Skin of body (tissue), 2 donors: ENCODE results near the gene SHD. TPM values are rescaled to one million over a fixed set of nuclear protein-coding genes. Genes with fewer than 3 reads are reported as not detected.
"Not testable (repeated sequence)": the region's sequence is repeated elsewhere in the genome, so short reads cannot be mapped to it uniquely, and the experiment has no call there.

Source experiments
- DNase-seq: peaks from one replicate; lab custom pipeline; 2025; lab: John Stamatoyannopoulos, UW
- total RNA-seq: library from RNA; depleted of rRNA; stranded (reverse); fragments of >200 nt; gene quantifications from one replicate; pipeline ENCODE4 v1.2.3, GENCODE V29; 2014

The SHD gene
- total RNA-seq: 1.3 TPM

- DNase-seq: no peak
These were observed at the start of gene SHD for GRCh38 chr19:4278419-4279266. Gene SHD (plus strand): TSS chr19:4279266. CDS start chr19:4280064, 798 bp downstream.

GRCh38 chr19:4230237-4230636 is 48.8 kb upstream of the SHD start:
- not testable (repeated sequence) for DNase-seq

GRCh38 chr19:4231521-4231920 is 47.5 kb upstream of the SHD start:
- DNase-seq: not testable (repeated sequence)

GRCh38 chr19:4232139-4232538 is 46.9 kb upstream of the SHD start:
- DNase-seq: not testable (repeated sequence)

GRCh38 chr19:4232614-4233281 is 46.3 kb upstream of the SHD start:
- DNase-seq: no peak

- DNase-seq: no peak
These were observed 45.7 kb upstream of the SHD start for GRCh38 chr19:4233282-4233853.

GRCh38 chr19:4234142-4234861 is 44.8 kb upstream of the SHD start:
- DNase-seq: no peak

- no peak for DNase-seq
These were observed 44.2 kb upstream of the SHD start for GRCh38 chr19:4234862-4235201.

- not testable (repeated sequence) for DNase-seq
These were observed 41.6 kb upstream of the SHD start for GRCh38 chr19:4237510-4237909.

GRCh38 chr19:4238831-4239230 is 40.2 kb upstream of the SHD start:
- DNase-seq: no peak

GRCh38 chr19:4241824-4242430 is 37.1 kb upstream of the SHD start:
- DNase-seq: no peak

GRCh38 chr19:4245938-4246337 is 33.1 kb upstream of the SHD start:
- DNase-seq: not testable (repeated sequence)

GRCh38 chr19:4246767-4247593 is 32.1 kb upstream of the SHD start, which contains the start of gene YJU2:
Gene YJU2 (plus strand): TSS chr19:4247080. CDS start chr19:4247147, 67 bp downstream.
- DNase-seq: peak; percentile 99

- DNase-seq: no peak
These were observed 22.5 kb upstream of the SHD start for GRCh38 chr19:4256563-4256962.

GRCh38 chr19:4257025-4257424 is 22.0 kb upstream of the SHD start:
- no peak for DNase-seq

- no peak for DNase-seq
These were observed 20.9 kb upstream of the SHD start for GRCh38 chr19:4258181-4258580.

- DNase-seq: no peak
These were observed 18.4 kb upstream of the SHD start for GRCh38 chr19:4260613-4261191.

- no peak for DNase-seq
These were observed 14.3 kb upstream of the SHD start for GRCh38 chr19:4264812-4265211.

- no peak for DNase-seq
These were observed 12.6 kb upstream of the SHD start for GRCh38 chr19:4266253-4267000.
